Neural cell (in vitro differentiated cells): ENCODE results near the gene CEL.

Source experiments
- EZH2 ChIP-seq: fragments of 200-600, 300-800 bp; shearing (Covaris generic), sonication (generic); IDR thresholded peaks from 2 replicates; pipeline ENCODE4 v1.6.1; 2014; ENCODE audit warnings: antibody characterized with exemption, low read length, borderline replicate concordance, mild to moderate bottlenecking; ENCODE audit not compliant: insufficient read depth, poor library complexity, severe bottlenecking
- SMC3 ChIP-seq: fragments of 450-650 bp; conservative IDR thresholded peaks from 2 replicates; pipeline ENCODE4 v1.6.1; 2014; ENCODE audit warnings: antibody characterized with exemption, mild to moderate bottlenecking, moderate library complexity; ENCODE audit not compliant: poor library complexity
- TAF1 ChIP-seq: IDR thresholded peaks from 2 replicates; pipeline ENCODE4 v1.6.1; 2012; ENCODE audit warnings: low read depth
- TF ChIP-seq, protein P1 (sequence below): fragments of 450-650 bp; IDR thresholded peaks from 2 replicates; pipeline ENCODE4 v1.5.1; 2014; ENCODE audit warnings: antibody characterized with exemption, mild to moderate bottlenecking, moderate library complexity; ENCODE audit not compliant: poor library complexity, severe bottlenecking

DNA sequence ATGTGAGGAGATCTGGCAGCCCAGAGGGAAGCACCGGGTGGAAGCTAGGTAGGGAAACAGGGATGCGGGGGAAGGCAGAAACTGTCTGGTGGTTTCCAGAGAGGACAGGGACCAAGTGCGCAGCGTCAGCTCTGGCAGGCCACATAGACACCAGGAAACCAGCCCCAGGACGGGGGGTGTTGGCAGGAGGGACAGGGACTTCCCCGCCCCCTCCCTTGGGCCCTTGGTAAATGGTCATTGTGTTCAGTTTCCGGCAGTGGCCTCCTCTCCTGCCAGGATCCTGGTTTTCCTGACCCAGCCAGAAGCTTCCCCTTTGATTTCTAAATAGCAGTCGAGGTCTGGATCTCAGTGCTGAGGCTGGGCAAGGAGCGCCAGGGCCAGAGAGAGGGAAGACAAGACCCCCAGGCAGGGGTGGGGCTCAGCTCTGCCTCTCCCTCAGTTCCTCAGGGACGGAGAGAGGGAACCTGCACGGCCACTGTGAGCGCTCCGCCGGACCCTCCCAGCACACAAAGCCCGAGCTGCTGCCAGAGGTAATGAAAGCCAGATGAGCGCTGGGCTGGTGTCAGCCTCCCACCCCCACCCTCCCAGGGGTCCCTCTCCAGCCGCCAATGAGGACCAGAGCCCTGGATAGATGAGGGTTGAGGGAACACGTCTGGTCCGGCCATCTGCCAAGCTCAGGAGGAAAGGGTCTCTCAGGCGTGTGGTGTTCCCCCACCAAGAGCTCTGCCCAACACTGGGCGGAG lies 57.5 kb downstream of the CEL start:
- TF ChIP-seq, protein P1, sequence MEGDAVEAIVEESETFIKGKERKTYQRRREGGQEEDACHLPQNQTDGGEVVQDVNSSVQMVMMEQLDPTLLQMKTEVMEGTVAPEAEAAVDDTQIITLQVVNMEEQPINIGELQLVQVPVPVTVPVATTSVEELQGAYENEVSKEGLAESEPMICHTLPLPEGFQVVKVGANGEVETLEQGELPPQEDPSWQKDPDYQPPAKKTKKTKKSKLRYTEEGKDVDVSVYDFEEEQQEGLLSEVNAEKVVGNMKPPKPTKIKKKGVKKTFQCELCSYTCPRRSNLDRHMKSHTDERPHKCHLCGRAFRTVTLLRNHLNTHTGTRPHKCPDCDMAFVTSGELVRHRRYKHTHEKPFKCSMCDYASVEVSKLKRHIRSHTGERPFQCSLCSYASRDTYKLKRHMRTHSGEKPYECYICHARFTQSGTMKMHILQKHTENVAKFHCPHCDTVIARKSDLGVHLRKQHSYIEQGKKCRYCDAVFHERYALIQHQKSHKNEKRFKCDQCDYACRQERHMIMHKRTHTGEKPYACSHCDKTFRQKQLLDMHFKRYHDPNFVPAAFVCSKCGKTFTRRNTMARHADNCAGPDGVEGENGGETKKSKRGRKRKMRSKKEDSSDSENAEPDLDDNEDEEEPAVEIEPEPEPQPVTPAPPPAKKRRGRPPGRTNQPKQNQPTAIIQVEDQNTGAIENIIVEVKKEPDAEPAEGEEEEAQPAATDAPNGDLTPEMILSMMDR, result no peak
- TF ChIP-seq SMC3 (no peak), TAF1 (no peak), EZH2 (no peak)
